ENCODE data around the gene CELA3B.

DNA sequence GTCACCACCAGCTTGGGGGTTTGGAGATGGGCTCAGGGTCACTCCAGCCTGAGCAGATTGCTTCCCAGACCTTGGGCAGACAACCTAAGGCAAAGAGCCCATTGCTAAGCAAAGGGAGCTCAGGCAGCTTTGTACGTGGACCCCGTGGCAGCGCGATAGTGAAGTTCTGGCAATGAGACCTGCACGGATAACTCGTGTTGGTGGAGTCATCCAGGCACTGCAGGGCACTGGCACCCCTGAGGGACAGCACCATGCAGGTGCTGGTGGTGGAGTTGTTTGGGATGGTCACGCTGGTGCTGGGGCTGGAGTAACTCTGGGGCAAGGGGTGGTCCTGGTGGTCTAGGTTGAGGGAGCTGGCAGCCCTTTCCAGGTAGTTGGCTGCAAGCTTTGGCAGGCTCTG, 26.1 kb upstream of the CELA3B start:
- TF ChIP-seq, protein P1, sequence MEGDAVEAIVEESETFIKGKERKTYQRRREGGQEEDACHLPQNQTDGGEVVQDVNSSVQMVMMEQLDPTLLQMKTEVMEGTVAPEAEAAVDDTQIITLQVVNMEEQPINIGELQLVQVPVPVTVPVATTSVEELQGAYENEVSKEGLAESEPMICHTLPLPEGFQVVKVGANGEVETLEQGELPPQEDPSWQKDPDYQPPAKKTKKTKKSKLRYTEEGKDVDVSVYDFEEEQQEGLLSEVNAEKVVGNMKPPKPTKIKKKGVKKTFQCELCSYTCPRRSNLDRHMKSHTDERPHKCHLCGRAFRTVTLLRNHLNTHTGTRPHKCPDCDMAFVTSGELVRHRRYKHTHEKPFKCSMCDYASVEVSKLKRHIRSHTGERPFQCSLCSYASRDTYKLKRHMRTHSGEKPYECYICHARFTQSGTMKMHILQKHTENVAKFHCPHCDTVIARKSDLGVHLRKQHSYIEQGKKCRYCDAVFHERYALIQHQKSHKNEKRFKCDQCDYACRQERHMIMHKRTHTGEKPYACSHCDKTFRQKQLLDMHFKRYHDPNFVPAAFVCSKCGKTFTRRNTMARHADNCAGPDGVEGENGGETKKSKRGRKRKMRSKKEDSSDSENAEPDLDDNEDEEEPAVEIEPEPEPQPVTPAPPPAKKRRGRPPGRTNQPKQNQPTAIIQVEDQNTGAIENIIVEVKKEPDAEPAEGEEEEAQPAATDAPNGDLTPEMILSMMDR (IDR thresholded peaks at IDR 0.05), result no peak
- no peak for TF ChIP-seq POLR2A (IDR thresholded peaks at IDR 0.05)

Data from gastroesophageal sphincter (tissue), 3 donors.